Urinary bladder (tissue), 4 donors: ENCODE results near the gene ATP13A3. TPM values are rescaled to one million over a fixed set of nuclear protein-coding genes. Genes with fewer than 3 reads are reported as not detected.
"Not testable (repeated sequence)": the region's sequence is repeated elsewhere in the genome, so short reads cannot be mapped to it uniquely, and the experiment has no call there.

Experiments
- DNase-seq: peaks from one replicate; pipeline ENCODE4 v3.0.0-alpha.2; 2015; ENCODE audit errors: extremely low spot score
- H3K27ac ChIP-seq: one replicate; pipeline ENCODE4 v1.5.1; 2013; ENCODE audit warnings: low read depth, mild to moderate bottlenecking, moderate library complexity
- H3K36me3 ChIP-seq: one replicate; pipeline ENCODE4 v1.6.1; 2013; ENCODE audit warnings: mild to moderate bottlenecking, moderate library complexity; ENCODE audit not compliant: insufficient read depth
- H3K4me1 ChIP-seq: one replicate; pipeline ENCODE4 v1.6.1; 2013; ENCODE audit warnings: mild to moderate bottlenecking, moderate library complexity; ENCODE audit not compliant: insufficient read depth
- H3K4me3 ChIP-seq: one replicate; pipeline ENCODE4 v1.5.1; 2013; ENCODE audit warnings: low read depth, low read length
- WGBS: extraction: QIAGEN DNeasy Blood & Tissue Kit; methylation state at CpG from one replicate; pipeline ENCODE4 v1.1.7; 2013; 5-methylcytosine and 5-hydroxymethylcytosine counted together
- polyA plus RNA-seq: library from polyadenylated mRNA; stranded (reverse); fragments of 200-250 nt; gene quantifications from one replicate; pipeline ENCODE4 v1.2.3, GENCODE V29; 2013
- total RNA-seq: library from RNA; depleted of rRNA; stranded (reverse); fragments of >200 nt; gene quantifications from one replicate; pipeline ENCODE4 v1.2.3, GENCODE V29; 2014
- donor health status: healthy with polysubstance abuse.
- donor health status: healthy.

ATP13A3 gene
- total RNA-seq, result 111 TPM
- polyA plus RNA-seq, result 20.3 TPM

GRCh38 chr3:194486540-194487288 lies at the start of gene ATP13A3:
Gene ATP13A3 (minus strand): TSS chr3:194487002. CDS start chr3:194462190, 24,812 bp downstream.
- H3K4me3 ChIP-seq, result peak within 1 kb of the TSS; percentile 95
- peak within 1 kb of the TSS; percentile 70 for H3K27ac ChIP-seq
- no peaks in the 10 kb centered on the region for H3K4me1 ChIP-seq
- under 1% methylated on average over 89 of the region's 99 CpGs for WGBS
- H3K36me3 ChIP-seq, result no peaks in the 10 kb centered on the region
- DNase-seq, result peak; percentile 68

GRCh38 chr3:194535199-194535598 lies 48.4 kb upstream of the ATP13A3 start:
- H3K4me1 ChIP-seq, H3K27ac ChIP-seq, DNase-seq, H3K36me3 ChIP-seq, H3K4me3 ChIP-seq: not testable (repeated sequence)
- 78% methylated on average over 10 of the region's 10 CpGs for WGBS

GRCh38 chr3:194534243-194534642 lies 47.4 kb upstream of the ATP13A3 start:
- 95% methylated on average over 3 of the region's 3 CpGs for WGBS
- H3K27ac ChIP-seq, result no peak overlapping the region
- H3K4me1 ChIP-seq, result no peaks in the 10 kb centered on the region
- DNase-seq, result no peak
- no peak overlapping the region for H3K4me3 ChIP-seq
- H3K36me3 ChIP-seq, result no peaks in the 10 kb centered on the region

GRCh38 chr3:194532591-194532990 lies 45.8 kb upstream of the ATP13A3 start:
- no peaks in the 10 kb centered on the region for H3K4me1 ChIP-seq
- no peak overlapping the region for H3K27ac ChIP-seq
- no peak overlapping the region for H3K4me3 ChIP-seq
- DNase-seq, result no peak
- WGBS, result 56% methylated on average over 4 of the region's 4 CpGs
- H3K36me3 ChIP-seq, result no peaks in the 10 kb centered on the region

GRCh38 chr3:194527726-194528125 lies 40.9 kb upstream of the ATP13A3 start:
- no peak for DNase-seq
- Histone ChIP-seq H3K4me3 (no peak overlapping the region), H3K27ac (no peak overlapping the region), H3K36me3 (no peaks in the 10 kb centered on the region), H3K4me1 (no peaks in the 10 kb centered on the region)
- WGBS, result 90% methylated on average over 2 of the region's 2 CpGs

GRCh38 chr3:194526164-194526563 lies 39.4 kb upstream of the ATP13A3 start:
- 92% methylated on average over 4 of the region's 4 CpGs for WGBS
- Histone ChIP-seq H3K36me3 (no peaks in the 10 kb centered on the region), H3K4me3 (no peak overlapping the region), H3K4me1 (no peaks in the 10 kb centered on the region), H3K27ac (no peak overlapping the region)
- no peak for DNase-seq

GRCh38 chr3:194522579-194523046 lies 35.8 kb upstream of the ATP13A3 start:
- Histone ChIP-seq H3K4me1 (no peaks in the 10 kb centered on the region), H3K27ac (no peak overlapping the region), H3K4me3 (no peak overlapping the region), H3K36me3 (no peaks in the 10 kb centered on the region)
- 34% methylated on average over 4 of the region's 4 CpGs for WGBS
- DNase-seq, result no peak

GRCh38 chr3:194521510-194522260 lies 34.9 kb upstream of the ATP13A3 start:
- H3K4me1 ChIP-seq, result no peaks in the 10 kb centered on the region
- no peak overlapping the region for H3K4me3 ChIP-seq
- H3K27ac ChIP-seq, result no peak overlapping the region
- DNase-seq, result no peak
- H3K36me3 ChIP-seq, result no peaks in the 10 kb centered on the region
- WGBS, result 75% methylated on average over 2 of the region's 2 CpGs

GRCh38 chr3:194520682-194521162 lies 33.9 kb upstream of the ATP13A3 start:
- not testable (repeated sequence) for H3K27ac ChIP-seq, H3K4me1 ChIP-seq, H3K4me3 ChIP-seq, DNase-seq, H3K36me3 ChIP-seq
- WGBS, result 67% methylated on average over 8 of the region's 8 CpGs

- H3K4me3 ChIP-seq, H3K4me1 ChIP-seq, H3K27ac ChIP-seq, H3K36me3 ChIP-seq, DNase-seq: not testable (repeated sequence)
- 80% methylated on average over 5 of the region's 5 CpGs for WGBS
Measured at GRCh38 chr3:194520201-194520600, 33.4 kb upstream of the ATP13A3 start.

GRCh38 chr3:194518652-194519051 lies 31.9 kb upstream of the ATP13A3 start:
- no peak overlapping the region for H3K27ac ChIP-seq
- 77% methylated on average over 2 of the region's 2 CpGs for WGBS
- no peak for DNase-seq

GRCh38 chr3:194517333-194517732 lies 30.5 kb upstream of the ATP13A3 start:
- no peak for DNase-seq
- WGBS, result 55% methylated on average over 6 of the region's 6 CpGs
- no peak overlapping the region for H3K27ac ChIP-seq
- no peaks in the 10 kb centered on the region for H3K36me3 ChIP-seq
- H3K4me1 ChIP-seq, result no peaks in the 10 kb centered on the region
- no peak overlapping the region for H3K4me3 ChIP-seq

More at GRCh38 chr3:194518652-194519051, 31.9 kb upstream of the ATP13A3 start:
- Histone ChIP-seq H3K36me3 (no peaks in the 10 kb centered on the region), H3K4me3 (no peak overlapping the region), H3K4me1 (no peaks in the 10 kb centered on the region)

- DNase-seq, result no peak
- Histone ChIP-seq H3K27ac (no peak overlapping the region), H3K4me3 (no peak overlapping the region), H3K36me3 (no peaks in the 10 kb centered on the region), H3K4me1 (no peaks in the 10 kb centered on the region)
- 64% methylated on average over 4 of the region's 4 CpGs for WGBS
Measured at GRCh38 chr3:194514626-194515025, 27.8 kb upstream of the ATP13A3 start.
